Superior temporal gyrus (tissue), 1 donor: ENCODE measurements around the gene PPFIA2.

ENCODE experiments used
- DNase-seq: peaks from one replicate; pipeline ENCODE4 v3.0.0-alpha.2; 2016; ENCODE audit errors: extremely low spot score

The PPFIA2 gene

DNA sequence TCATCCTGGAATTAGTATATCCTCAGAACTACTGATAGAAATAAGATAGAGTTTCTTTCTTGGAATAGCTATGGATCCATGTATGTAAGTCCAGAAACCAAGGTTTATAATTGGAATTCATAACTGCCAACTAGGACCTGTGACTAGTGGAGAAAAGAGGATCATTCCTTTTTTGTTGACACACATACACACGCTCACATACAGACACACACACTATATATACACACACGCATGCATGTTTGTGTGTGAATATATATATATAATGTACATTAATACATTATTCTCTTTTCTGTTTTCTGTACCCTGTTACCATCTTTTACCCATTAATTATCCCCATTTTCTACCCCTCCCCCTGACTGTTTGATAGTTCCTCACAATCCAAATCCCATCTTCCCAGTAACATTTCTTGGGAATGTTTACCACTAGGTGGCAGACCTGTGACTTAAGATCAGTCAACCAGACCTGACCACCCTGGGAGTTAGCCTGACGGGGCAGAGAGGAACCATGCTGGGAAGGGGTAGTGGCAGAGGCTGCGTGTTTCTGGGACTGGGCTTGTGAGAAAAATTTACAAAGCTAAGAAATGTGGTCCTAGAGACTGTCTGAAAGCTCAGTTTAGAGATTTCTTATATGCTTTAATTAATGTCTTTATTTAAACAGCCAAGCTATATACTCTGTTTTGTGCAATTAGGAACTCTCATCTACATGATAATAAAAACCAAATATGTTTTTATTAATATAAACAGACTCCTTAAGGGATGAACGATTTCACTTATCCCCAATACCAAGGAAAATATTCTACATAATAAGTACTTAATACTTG, 308.0 kb downstream of the PPFIA2 start:
- DNase-seq = peak; percentile 82

DNA sequence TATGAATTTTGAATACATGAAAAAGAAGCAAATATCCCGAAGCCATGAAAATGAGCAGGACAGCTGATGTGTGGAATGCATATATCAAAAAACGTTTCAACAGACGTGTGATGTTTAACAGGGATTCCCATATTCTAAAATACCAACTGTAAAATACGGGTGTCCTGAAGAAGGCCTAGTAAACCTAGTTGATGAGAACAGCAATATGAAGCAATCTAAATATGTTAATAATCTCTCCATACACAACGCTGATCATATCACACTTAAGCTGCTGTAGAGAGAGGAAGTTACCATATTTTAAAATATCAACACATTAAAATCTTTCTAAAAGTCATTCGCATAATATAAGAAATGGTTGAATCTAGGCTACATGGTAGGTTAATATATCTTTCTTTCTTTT, 317.5 kb downstream of the PPFIA2 start:
- no peak for DNase-seq

DNA sequence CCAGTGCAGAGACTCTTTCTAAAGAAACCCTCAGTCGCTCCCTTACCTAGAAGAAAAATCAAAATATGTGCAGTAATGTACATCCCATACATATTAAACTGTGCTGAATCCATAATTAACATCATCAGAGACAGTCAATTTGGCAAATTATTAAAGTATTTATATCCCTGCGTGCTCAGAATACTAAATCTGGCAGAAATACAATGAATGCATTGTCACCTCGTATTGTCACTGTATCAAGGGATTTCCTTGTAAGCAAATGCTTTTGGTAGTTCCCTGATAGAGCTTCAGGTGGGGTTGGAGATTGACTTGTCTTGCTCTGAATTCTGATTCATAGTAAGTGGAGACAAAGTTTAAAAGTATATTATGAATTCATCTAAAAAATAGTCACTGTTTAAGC, 319.1 kb downstream of the PPFIA2 start:
- peak; percentile 80 for DNase-seq

DNA sequence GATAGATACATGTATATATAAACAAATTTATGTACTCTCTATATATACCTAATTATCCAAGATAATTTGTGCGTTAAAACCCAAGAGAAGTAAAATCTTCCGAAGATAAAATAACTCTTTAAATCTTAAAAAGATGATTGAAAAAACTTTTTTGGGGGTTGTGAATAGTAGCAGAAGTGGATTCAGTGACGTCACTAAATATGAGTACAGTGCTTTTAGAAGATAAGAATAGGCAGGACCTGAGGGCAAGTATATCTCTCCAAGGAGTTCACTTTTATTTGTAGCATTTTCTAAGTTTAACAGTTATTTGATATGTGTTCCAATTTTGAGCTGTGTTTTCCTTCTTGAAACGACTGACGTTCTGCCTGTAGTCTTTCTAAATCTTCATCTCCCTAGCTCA, 319.8 kb downstream of the PPFIA2 start:
- no peak for DNase-seq

DNA sequence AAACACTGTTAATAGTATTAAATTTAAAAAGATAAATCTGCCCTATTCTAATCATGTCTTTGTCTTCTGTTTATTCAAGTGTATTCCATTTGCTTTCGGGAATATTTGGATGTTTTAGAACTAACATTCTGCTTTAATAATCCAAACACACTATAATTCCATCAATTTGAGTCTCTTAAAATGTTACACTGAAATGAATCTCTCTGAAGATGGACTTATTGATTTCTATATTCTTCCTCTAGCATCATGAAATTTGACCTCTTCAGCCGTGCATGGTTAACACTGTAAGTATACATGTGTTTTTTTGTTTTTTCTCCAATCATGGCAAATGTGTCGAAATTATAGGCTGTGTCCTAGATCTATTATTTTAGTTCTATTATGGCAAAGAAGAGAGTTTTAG, 342.1 kb downstream of the PPFIA2 start:
- peak; percentile 79 for DNase-seq

DNA sequence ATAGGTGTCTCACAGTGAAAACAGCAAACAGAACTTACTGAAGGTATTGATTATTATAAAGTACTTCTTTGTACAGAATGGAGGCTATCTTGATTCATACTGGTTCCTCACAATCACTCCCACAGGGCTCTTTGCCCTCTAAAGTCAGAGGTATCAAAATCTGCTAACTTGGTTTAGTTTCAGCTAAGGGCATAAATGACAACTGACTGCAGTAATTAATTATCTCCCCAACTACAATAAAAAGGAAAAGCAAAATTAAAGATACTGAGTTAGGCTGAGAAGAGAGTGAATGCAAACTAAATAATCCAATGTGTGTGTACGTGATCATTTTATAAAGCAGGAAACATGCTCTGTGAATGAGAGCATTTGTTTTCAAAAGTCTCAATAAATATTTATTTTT, 342.6 kb downstream of the PPFIA2 start:
- DNase-seq = peak; percentile 79

DNA sequence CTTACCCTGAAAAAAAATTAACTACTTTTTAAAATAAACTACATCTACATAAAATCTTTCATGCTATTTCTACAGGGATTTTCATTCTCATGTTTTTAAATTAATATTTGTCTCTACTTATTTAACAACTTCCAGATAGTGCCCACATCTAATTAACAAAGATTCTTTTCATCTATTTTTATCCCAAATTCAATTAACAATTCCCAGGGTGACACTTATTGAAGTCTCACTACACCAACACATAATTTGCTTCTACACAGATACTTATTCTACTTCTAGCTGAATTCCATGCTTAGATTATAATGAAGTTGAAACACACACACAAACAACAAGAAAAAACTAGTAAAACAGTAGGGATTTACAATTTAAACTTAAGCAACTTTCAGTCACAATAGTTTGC, 344.7 kb downstream of the PPFIA2 start:
- no peak for DNase-seq

DNA sequence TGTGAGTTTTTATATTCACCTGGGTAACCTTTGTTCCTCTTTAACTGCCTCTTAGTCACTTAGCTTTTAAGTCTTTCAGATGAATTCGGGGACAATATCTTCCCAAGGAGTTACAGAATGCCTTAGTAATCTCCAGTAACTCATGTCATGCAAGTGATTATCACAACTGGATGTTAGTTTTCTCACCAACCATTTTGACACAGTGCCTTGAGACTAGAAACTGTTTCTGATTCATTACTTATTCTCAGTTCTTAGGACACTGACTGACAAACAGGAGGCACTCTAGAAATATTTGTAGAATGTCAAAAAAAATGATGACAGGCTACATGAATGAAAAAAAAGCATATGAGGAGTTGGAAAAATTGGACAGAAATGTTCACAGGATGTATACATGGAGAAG, 346.2 kb downstream of the PPFIA2 start:
- DNase-seq = no peak

DNA sequence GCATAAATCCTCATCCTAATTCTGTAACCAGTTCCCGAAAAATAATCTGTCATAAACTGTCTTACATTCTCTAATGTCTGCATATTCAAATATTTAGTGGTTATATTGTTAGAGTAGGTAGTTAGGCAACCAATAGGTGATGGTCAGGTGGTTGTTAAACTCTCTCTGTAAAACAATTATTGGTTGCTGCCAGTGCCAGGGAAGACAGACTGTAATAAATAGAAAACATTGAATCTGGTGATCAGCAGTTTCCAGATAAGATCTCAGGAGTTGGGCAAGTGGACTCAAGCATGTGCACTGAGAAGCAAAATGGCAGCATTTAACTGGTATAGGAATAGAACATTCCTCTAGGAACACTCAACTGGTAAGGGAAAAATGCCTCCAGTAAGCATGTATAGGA, 355.8 kb downstream of the PPFIA2 start:
- DNase-seq = no peak

DNA sequence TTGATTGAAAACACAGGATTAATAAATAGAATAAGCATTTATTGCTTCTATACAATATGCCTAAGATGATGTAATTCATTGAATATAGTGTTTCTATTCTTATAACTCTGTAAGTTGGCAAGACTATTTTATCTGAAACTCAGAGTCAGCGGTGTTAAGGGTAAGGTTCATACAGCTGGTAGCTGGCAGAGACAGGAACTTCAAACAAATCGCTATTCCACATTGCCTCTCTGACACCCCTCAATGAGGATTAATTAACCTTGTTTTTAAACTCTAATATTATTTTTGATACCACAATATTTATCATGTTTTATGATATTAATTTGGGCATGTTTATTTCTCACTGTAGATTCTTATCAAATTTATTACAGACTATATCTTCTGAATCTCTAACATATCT, 357.9 kb downstream of the PPFIA2 start:
- DNase-seq = no peak

DNA sequence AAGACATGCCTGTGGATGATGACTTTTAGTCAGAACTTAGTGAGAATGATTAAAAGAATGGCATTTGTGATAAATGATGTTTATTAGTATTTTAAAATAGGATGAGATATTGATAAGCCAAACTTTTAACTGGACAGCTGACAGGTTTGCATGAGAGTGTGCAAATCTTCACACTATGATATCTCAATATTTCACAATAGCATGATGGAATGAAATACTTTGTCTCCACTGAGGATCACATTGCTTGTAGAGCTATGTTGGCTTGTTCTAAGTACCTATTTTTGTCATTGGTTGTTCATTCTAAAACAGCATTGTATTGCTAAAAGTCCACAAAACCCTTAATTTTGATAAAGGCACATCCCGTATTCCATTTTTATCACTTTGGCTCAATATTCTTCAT, 359.1 kb downstream of the PPFIA2 start:
- no peak for DNase-seq

DNA sequence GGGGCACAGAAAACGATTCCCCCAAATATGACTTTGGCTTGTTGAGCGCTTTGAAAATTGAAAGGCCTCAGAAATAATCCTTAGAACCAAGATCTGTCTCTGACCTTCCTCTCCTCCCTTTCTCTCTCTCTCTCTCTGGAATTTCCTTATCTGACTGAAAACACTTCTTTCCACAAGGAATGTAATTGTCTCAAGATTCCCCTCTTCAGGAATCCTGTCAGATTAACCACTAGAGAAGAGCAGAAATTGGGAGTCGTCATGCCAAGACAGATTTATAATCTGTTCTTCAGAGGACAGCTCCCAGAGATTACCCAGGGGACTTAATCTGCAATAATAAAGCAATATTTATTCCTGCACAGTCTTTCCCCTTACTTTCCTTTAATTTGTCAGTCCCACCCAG, 363.7 kb downstream of the PPFIA2 start:
- no peak for DNase-seq

DNA sequence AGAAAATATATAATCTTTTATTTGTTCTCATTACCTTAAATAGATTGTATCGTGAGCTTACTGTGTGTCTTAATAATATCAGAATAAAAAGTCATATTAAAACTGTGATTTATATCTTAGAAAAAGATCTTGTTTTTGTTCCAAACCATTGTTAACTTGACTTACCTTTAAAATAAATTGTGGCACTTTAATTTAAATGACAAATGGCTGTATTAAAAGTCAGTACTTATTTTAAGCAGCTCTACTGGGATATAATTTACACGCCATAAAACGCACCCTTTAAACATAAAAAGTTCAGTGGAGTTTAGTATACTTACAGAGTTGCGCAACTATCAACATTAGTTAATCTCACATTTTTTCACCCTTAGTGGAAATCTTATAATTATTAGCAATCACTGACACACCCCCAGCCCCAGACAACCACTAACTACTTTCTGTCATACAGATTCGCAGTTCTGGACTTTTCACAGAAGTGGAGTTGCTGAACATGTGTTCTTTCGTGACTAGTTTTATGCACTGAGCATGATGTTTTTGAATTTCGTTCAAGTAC, 369.5 kb downstream of the PPFIA2 start:
- no peak for DNase-seq

DNA sequence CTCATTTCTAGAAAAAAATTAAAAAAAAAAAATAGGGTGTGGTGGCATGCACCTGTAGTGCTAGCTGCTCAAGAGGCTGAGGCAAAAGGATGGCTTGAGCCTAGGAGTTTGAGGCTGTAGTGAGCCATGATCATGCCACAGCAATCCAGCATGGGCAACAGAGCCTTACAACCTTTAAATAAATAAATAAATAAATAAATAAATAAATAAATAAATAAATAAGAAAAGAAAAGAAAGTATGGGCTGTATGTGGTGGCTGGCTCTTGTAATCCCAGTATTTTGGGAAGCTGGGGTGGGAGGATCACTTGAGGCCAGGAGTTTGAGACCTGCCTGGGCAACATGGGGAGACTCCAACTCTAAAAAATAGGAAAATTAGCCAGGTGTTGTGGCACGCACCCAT, 373.0 kb downstream of the PPFIA2 start:
- DNase-seq = no peak

DNA sequence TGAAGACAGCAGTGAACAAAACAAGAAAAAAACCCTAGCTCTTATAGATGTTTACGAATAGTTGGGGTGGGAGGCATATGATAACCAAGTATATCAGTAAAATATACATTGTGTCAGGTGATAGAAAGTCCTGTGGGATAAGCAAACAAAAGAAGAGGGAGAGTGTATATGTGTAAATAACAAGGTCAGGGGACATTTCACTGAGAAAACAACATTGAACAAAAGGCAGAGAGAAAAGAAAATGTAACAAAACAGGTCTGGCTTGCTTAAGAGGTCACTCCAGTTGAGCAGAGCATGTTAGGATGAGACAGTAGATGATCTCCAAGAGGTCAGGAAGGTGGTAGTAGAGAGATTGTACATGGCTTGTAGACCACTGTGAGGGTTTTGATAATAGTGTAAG, 377.2 kb downstream of the PPFIA2 start:
- DNase-seq = no peak

DNA sequence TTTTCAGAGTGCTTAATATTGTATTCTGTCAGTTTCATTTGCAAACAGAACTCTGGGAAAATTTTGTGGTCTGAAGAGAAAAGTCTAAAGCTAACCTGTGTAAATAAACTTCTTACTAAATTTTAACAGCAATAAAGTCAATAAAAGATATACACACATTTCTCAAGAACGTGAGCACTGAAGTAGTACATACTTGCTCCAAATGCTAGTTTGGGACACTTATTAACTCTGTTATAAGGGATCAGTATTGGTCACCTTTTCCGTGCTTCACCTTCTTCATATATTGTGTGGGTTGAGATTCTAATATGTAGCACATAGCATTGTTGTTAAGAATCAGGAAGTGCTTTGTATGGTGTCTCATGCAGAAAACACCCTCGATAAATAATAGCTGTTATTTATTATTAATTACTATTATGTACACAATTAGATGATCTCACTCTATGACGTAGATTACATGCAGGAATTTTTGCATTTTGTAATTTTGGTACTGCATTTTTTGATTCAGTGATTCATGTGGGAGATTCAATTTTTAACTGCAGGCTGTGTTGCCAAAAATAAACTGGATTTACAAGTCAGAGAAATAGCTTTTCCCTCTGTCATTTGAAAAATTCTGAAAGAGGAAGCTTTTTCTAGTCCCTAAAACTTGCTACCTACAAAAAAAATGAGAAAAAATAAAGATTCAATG, 380.4 kb downstream of the PPFIA2 start:
- DNase-seq = no peak

DNA sequence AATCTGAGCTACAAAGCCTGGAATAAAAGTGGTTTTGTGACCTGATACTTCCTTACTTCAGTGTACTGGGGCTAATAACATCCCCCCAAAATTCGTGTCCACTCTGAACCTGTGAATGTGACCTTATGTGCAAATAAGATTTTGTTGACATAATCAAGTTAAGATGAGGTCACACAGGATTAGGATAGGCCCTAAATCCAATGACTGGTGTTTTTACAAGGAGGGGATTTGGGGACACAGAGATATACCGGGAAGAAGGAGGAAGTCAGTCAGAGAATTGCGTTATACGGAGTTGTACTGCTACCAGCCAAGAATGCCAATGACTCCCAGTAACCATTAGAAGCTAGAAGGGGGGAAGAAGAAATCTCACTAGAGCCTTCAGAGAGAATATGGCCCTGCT, 381.4 kb downstream of the PPFIA2 start:
- no peak for DNase-seq

DNA sequence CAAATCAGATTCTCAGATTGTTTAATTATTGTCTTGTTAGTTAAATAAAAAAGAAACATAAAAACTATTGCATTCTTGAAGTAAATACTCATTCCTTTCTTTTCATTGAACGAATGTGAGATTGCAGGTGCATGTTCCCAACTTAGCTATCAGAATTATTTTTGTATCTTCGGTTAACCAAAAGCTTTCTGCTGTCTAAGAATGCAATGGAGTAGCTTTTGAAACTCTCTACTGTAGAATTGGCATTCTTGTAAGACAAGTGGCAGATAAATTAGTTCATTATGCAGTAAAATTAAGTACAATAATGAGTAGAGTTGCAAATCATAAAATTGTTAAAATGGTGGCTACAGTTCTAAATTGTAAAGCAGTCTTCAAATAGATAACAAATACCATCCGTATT, 383.2 kb downstream of the PPFIA2 start:
- DNase-seq = no peak

DNA sequence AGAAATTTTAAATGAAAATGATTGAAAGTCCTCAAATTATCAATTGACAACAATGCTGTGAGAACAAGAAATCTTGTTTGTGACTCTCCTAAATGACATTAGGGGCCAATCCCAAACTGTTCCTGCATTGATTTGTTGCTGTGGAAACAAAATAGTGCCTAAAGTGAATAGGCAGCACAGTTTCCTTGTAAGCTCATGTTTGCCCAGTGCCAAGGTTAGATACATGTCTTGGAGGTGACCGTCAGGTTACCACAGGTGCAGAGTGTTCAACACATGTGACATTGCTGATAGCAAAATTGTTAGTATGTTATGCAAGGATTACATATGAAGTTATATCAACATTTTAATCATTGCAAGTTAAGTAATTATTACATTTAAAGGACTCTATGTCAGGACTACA, 388.7 kb downstream of the PPFIA2 start:
- DNase-seq = no peak

DNA sequence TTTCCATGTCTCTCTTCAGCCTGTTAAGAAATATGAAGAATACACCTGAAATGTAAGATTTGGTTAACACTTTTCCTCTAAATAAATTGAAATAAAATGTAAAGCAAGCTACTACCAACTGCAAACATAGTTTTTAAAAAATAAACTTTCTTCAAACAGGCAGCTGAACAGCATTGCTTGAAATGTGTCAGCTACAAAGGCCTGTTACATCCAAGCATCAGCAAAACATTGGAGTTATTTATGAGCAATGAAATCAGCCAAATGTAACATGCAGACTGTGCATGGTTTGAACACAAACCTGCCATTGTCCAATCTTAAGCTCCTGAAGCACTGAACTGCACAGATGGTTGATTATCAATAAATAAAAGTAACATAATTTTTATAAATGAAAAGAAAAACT, 390.0 kb downstream of the PPFIA2 start:
- peak; percentile 77 for DNase-seq

DNA sequence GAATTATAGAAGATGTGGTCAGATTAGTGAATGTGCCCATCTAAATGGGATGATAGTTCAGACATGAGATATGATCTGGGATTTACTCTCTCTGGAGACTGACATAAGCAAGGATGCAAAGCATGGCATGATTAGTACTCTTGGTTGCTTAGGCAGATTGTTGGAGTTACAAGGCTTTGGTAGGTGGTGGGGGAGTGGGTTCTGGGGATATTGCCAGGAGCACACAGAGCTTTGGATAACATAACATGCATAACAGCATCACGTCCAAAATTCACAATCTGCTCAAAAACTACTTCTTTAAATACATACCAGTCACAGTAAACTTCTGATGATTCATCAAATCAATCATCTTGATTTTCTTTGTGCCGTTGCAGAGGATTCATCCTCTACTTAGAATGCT, 393.9 kb downstream of the PPFIA2 start:
- DNase-seq = peak; percentile 40

DNA sequence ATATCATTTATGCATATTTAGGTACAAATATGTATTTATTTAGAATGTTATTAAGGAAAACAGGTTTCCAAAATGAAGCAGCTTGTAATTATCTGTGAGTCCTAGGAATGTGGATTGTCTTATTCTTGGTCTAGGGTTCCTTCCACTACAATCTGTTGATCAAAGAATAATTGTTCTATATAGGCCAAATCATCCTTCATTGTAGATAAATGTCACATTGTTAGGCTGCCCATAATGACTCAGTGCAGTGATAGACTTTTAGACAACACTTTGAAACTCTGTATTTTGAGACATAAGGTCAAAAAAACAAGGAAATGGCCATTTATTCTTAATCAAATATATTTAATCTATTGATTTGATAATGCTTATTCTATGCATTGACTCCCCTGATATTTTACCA, 398.2 kb downstream of the PPFIA2 start:
- DNase-seq = peak; percentile 87

DNA sequence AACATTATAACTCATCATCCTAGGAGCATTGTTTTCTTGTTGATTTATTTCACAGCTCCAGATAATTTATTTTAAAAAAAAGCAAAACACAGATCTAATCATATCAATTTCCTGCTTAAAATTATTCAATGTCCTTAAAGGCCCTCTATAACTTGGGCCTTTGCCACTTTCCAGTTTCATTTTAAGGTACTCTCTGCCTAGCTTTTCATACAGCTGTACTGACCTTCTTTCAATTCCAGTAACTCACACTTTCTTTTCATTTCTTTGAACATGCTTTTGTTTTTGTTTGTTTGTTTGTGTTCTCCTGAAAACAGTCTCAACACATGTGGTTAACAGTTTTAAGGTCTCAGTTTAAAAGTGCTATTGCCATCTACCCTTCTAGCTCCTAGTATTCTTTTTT, 399.4 kb downstream of the PPFIA2 start:
- no peak for DNase-seq
